HepG2 (cell line): ENCODE measurements around the gene PCSK7. TPM values are rescaled to one million over a fixed set of nuclear protein-coding genes. Genes with fewer than 3 reads are reported as not detected.

ENCODE experiments used
- BHLHE40 ChIP-seq: IDR thresholded peaks from 2 replicates; pipeline ENCODE4 v1.6.1; 2011; ENCODE audit warnings: low read length, improper control_type of control experiment
- CEBPG ChIP-seq: IDR thresholded peaks from 2 replicates; pipeline ENCODE4 v1.6.1; 2016
- DNMT1 ChIP-seq: sonication (generic); formaldehyde crosslinking; IDR thresholded peaks from 2 replicates; pipeline ENCODE4 v1.5.1; 2020; ENCODE audit warnings: mild to moderate bottlenecking, missing genetic modification reagents
- ESRRA ChIP-seq: sonication (generic); formaldehyde crosslinking; IDR thresholded peaks from 2 replicates; pipeline ENCODE4 v1.5.1; 2020; ENCODE audit warnings: mild to moderate bottlenecking, low read depth, missing genetic modification reagents
- FOXO1 ChIP-seq: sonication (generic); formaldehyde crosslinking; IDR thresholded peaks from 2 replicates; pipeline ENCODE4 v1.4.0; 2020; ENCODE audit warnings: missing genetic modification reagents
- KDM4B ChIP-seq: sonication (generic); formaldehyde crosslinking; IDR thresholded peaks from 2 replicates; pipeline ENCODE4 v1.4.0; 2020; ENCODE audit warnings: missing genetic modification reagents
- NRL ChIP-seq: sonication (generic); formaldehyde crosslinking; IDR thresholded peaks from 2 replicates; pipeline ENCODE4 v1.5.0; 2020; ENCODE audit warnings: missing genetic modification reagents, mild to moderate bottlenecking, moderate library complexity, borderline replicate concordance
- SKI ChIP-seq: fragments of 450-650 bp; IDR thresholded peaks from one replicate; pipeline ENCODE4 v1.6.1; 2018; ENCODE audit warnings: mild to moderate bottlenecking; ENCODE audit not compliant: partially characterized antibody
- SMAD1 ChIP-seq: sonication (generic); formaldehyde crosslinking; IDR thresholded peaks from 2 replicates; pipeline ENCODE4 v1.4.0; 2020; ENCODE audit warnings: missing genetic modification reagents, low read depth, mild to moderate bottlenecking, borderline replicate concordance
- SMAD9 ChIP-seq: sonication (generic); formaldehyde crosslinking; IDR thresholded peaks from 2 replicates; pipeline ENCODE4 v1.5.1; 2020; ENCODE audit warnings: mild to moderate bottlenecking, missing genetic modification reagents
- SMYD3 ChIP-seq: sonication (generic); formaldehyde crosslinking; IDR thresholded peaks from 2 replicates; pipeline ENCODE4 v1.8.1; 2023; ENCODE audit warnings: mild to moderate bottlenecking, missing genetic modification reagents
- STAG1 ChIP-seq: sonication (generic); formaldehyde crosslinking; IDR thresholded peaks from 2 replicates; pipeline ENCODE4 v1.4.0; 2020; ENCODE audit warnings: missing genetic modification reagents
- ZC3H4 ChIP-seq: sonication (generic); formaldehyde crosslinking; IDR thresholded peaks from 2 replicates; pipeline ENCODE4 v1.4.0; 2020; ENCODE audit warnings: missing genetic modification reagents, borderline replicate concordance
- ZNF124 ChIP-seq: sonication (generic); formaldehyde crosslinking; IDR thresholded peaks from 2 replicates; pipeline ENCODE4 v1.4.0; 2020; ENCODE audit warnings: missing genetic modification reagents
- ZNF333 ChIP-seq: sonication (generic); formaldehyde crosslinking; IDR thresholded peaks from 2 replicates; pipeline ENCODE4 v1.4.0; 2020; ENCODE audit warnings: mild to moderate bottlenecking, missing genetic modification reagents, borderline replicate concordance
- ZNF335 ChIP-seq: sonication (generic); formaldehyde crosslinking; IDR thresholded peaks from 2 replicates; pipeline ENCODE4 v1.4.0; 2020; ENCODE audit warnings: missing genetic modification reagents
- ZNF383 ChIP-seq: sonication (generic); formaldehyde crosslinking; IDR thresholded peaks from 2 replicates; pipeline ENCODE4 v1.4.0; 2020; ENCODE audit warnings: missing genetic modification reagents, mild to moderate bottlenecking, borderline replicate concordance
- ZNF703 ChIP-seq: sonication (generic); formaldehyde crosslinking; IDR thresholded peaks from 2 replicates; pipeline ENCODE4 v1.5.1; 2020; ENCODE audit warnings: missing genetic modification reagents, mild to moderate bottlenecking, moderate library complexity, borderline replicate concordance
- ZNF724P ChIP-seq: sonication (generic); formaldehyde crosslinking; IDR thresholded peaks from 2 replicates; pipeline ENCODE4 v1.8.0; 2022; ENCODE audit warnings: missing genetic modification reagents, borderline replicate concordance
- polyA plus RNA-seq, 8 experiments: library from polyadenylated mRNA; depleted of rRNA in 3 of 8; stranded (reverse) in 7 of 8; unstranded in 1 of 8; fragments of >200 nt; fragmentation: Illumina TruSeq in 4 of 8; extraction: Trizol in 4 of 8; gene quantifications; 2 replicates each; pipeline versions ENCODE4 v1.2.1 to v1.2.3, GENCODE V29; 2011 to 2016; ENCODE audit warnings: low read depth in 4 of 8, missing spikeins in 1 of 8, mixed read lengths in 1 of 8; ENCODE audit not compliant: insufficient read depth in 1 of 8
- total RNA-seq, 5 experiments: library from RNA; depleted of rRNA; stranded (reverse); fragments of >200 nt; fragmentation: Illumina TruSeq; extraction: Trizol; gene quantifications; 2 replicates each; pipeline ENCODE4 v1.2.3, GENCODE V29; 2016; ENCODE audit warnings: low read depth in 1 of 5
- TF ChIP-seq, protein P1 (sequence below): sonication (generic); formaldehyde crosslinking; IDR thresholded peaks from 2 replicates; pipeline ENCODE4 v1.9.0; 2021; ENCODE audit warnings: missing genetic modification reagents, borderline replicate concordance
- TF ChIP-seq, protein P2 (sequence below), 2 experiments: sonication (generic) in 1 of 2; formaldehyde crosslinking in 1 of 2; IDR thresholded peaks; 2 replicates each; pipeline versions ENCODE4 v1.4.0 to v1.6.1; 2018 to 2020; ENCODE audit warnings: missing genetic modification reagents in 2 of 2, borderline replicate concordance in 1 of 2, low read depth in 1 of 2, mild to moderate bottlenecking in 1 of 2, missing biosample characterization in 1 of 2
- TF ChIP-seq, protein P3 (sequence below): IDR thresholded peaks from 2 replicates; pipeline ENCODE4 v1.6.1; 2016
- TF ChIP-seq, protein P4 (sequence below): conservative IDR thresholded peaks from 2 replicates; pipeline ENCODE4 v1.6.1; 2018; ENCODE audit warnings: missing genetic modification reagents

PCSK7 gene
- total and polyA plus RNA-seq, 2 of the 13 experiments (the other 11 are each of a cell fraction or from before 2014, with no cell fraction given) = 13.4 to 13.8 TPM

DNA sequence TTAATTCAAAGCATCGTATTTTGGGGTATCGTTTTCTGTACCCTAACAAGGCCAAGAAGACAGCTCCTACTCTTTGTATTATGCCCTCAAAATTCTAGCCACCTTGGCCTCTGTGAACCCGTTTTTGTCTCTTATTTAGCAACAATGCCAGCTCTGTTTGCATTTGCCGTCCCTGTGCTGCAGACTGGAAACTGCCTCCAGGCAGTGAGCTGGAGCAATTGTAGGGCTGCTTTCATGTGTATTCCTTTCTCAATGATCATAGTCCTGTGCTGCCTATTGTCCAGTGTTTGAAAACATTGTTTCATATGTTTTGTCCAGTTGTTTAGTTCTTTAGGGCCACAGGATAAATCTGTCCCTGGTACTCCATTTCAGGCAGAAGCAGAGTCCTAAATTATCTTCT lies 39.3 kb upstream of the PCSK7 start (continued):
- TF ChIP-seq, protein P1, sequence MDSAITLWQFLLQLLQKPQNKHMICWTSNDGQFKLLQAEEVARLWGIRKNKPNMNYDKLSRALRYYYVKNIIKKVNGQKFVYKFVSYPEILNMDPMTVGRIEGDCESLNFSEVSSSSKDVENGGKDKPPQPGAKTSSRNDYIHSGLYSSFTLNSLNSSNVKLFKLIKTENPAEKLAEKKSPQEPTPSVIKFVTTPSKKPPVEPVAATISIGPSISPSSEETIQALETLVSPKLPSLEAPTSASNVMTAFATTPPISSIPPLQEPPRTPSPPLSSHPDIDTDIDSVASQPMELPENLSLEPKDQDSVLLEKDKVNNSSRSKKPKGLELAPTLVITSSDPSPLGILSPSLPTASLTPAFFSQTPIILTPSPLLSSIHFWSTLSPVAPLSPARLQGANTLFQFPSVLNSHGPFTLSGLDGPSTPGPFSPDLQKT (CRISPR knock-in tag) = no peak
- TF ChIP-seq, protein P2, sequence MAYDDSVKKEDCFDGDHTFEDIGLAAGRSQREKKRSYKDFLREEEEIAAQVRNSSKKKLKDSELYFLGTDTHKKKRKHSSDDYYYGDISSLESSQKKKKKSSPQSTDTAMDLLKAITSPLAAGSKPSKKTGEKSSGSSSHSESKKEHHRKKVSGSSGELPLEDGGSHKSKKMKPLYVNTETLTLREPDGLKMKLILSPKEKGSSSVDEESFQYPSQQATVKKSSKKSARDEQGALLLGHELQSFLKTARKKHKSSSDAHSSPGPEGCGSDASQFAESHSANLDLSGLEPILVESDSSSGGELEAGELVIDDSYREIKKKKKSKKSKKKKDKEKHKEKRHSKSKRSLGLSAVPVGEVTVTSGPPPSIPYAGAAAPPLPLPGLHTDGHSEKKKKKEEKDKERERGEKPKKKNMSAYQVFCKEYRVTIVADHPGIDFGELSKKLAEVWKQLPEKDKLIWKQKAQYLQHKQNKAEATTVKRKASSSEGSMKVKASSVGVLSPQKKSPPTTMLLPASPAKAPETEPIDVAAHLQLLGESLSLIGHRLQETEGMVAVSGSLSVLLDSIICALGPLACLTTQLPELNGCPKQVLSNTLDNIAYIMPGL (CRISPR knock-in tag; IDR thresholded peaks at IDR 0.05; ENCODE audit: borderline replicate concordance in 1 of 2, low read depth in 1 of 2) = no peak
- no peak for TF ChIP-seq NRL (CRISPR knock-in tag)
- TF ChIP-seq SMAD1 (CRISPR knock-in tag) = no peak
- TF ChIP-seq ZNF383 (CRISPR knock-in tag) = no peak
- no peak for TF ChIP-seq DNMT1
- no peak for TF ChIP-seq ZNF124 (CRISPR knock-in tag)
- no peak for TF ChIP-seq FOXO1 (CRISPR knock-in tag)
- no peak for TF ChIP-seq ZNF724P (CRISPR knock-in tag)
- no peak for TF ChIP-seq ESRRA
- no peak for TF ChIP-seq ZC3H4 (CRISPR knock-in tag)
- TF ChIP-seq ZNF333 (CRISPR knock-in tag) = no peak
- 0 out of 2 replicates have a peak, but pooled peaks have one; percentile 10 for TF ChIP-seq CEBPG
- TF ChIP-seq SKI = peak; percentile 14
- TF ChIP-seq BHLHE40 = no peak
- TF ChIP-seq, protein P3, sequence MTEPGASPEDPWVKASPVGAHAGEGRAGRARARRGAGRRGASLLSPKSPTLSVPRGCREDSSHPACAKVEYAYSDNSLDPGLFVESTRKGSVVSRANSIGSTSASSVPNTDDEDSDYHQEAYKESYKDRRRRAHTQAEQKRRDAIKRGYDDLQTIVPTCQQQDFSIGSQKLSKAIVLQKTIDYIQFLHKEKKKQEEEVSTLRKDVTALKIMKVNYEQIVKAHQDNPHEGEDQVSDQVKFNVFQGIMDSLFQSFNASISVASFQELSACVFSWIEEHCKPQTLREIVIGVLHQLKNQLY (CRISPR knock-in tag) = no peak
- no peak for TF ChIP-seq SMAD9 (CRISPR knock-in tag)
- no peak for TF ChIP-seq ZNF335 (CRISPR knock-in tag)
- no peak for TF ChIP-seq SMYD3 (CRISPR knock-in tag)
- TF ChIP-seq KDM4B (CRISPR knock-in tag) = no peak
- TF ChIP-seq, protein P4, sequence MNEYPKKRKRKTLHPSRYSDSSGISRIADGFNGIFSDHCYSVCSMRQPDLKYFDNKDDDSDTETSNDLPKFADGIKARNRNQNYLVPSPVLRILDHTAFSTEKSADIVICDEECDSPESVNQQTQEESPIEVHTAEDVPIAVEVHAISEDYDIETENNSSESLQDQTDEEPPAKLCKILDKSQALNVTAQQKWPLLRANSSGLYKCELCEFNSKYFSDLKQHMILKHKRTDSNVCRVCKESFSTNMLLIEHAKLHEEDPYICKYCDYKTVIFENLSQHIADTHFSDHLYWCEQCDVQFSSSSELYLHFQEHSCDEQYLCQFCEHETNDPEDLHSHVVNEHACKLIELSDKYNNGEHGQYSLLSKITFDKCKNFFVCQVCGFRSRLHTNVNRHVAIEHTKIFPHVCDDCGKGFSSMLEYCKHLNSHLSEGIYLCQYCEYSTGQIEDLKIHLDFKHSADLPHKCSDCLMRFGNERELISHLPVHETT = no peak
- no peak for TF ChIP-seq ZNF703 (CRISPR knock-in tag)
- no peak for TF ChIP-seq STAG1 (CRISPR knock-in tag)
